ENCODE measurements around the gene EHMT1.

EHMT1 gene

GRCh38 chr9:137740312-137740711, 121.5 kb downstream of the EHMT1 start:
- no peak; the same call in 2 of the 3 replicates for ATAC-seq
- TF ChIP-seq ESRRG (CRISPR knock-in tag; IDR thresholded peaks at IDR 0.05) (no peak), ZNF8 (CRISPR knock-in tag; IDR thresholded peaks at IDR 0.05) (no peak), ARNTL (CRISPR knock-in tag; IDR thresholded peaks at IDR 0.05; ENCODE audit: borderline replicate concordance, low read depth) (no peak)

- ATAC-seq: no peak
- TF ChIP-seq BACH2 (CRISPR knock-in tag; IDR thresholded peaks at IDR 0.05; ENCODE audit: borderline replicate concordance): no peak
- no peak for TF ChIP-seq ZNF70 (CRISPR knock-in tag; IDR thresholded peaks at IDR 0.05)
- no peak for TF ChIP-seq ISL1 (CRISPR knock-in tag; IDR thresholded peaks at IDR 0.05)
- TF ChIP-seq ZC3H10 (CRISPR knock-in tag; IDR thresholded peaks at IDR 0.05): no peak
- TF ChIP-seq OSR1 (CRISPR knock-in tag; IDR thresholded peaks at IDR 0.05): no peak
- no peak for TF ChIP-seq CSDC2 (CRISPR knock-in tag; IDR thresholded peaks at IDR 0.05)
- TF ChIP-seq TOX (CRISPR knock-in tag; IDR thresholded peaks at IDR 0.05; ENCODE audit: borderline replicate concordance): no peak
- TF ChIP-seq PPARA (CRISPR knock-in tag; IDR thresholded peaks at IDR 0.05; ENCODE audit: borderline replicate concordance): no peak
- TF ChIP-seq, protein P1, sequence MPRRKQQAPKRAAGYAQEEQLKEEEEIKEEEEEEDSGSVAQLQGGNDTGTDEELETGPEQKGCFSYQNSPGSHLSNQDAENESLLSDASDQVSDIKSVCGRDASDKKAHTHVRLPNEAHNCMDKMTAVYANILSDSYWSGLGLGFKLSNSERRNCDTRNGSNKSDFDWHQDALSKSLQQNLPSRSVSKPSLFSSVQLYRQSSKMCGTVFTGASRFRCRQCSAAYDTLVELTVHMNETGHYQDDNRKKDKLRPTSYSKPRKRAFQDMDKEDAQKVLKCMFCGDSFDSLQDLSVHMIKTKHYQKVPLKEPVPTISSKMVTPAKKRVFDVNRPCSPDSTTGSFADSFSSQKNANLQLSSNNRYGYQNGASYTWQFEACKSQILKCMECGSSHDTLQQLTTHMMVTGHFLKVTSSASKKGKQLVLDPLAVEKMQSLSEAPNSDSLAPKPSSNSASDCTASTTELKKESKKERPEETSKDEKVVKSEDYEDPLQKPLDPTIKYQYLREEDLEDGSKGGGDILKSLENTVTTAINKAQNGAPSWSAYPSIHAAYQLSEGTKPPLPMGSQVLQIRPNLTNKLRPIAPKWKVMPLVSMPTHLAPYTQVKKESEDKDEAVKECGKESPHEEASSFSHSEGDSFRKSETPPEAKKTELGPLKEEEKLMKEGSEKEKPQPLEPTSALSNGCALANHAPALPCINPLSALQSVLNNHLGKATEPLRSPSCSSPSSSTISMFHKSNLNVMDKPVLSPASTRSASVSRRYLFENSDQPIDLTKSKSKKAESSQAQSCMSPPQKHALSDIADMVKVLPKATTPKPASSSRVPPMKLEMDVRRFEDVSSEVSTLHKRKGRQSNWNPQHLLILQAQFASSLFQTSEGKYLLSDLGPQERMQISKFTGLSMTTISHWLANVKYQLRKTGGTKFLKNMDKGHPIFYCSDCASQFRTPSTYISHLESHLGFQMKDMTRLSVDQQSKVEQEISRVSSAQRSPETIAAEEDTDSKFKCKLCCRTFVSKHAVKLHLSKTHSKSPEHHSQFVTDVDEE (CRISPR knock-in tag; IDR thresholded peaks at IDR 0.05): no peak
- TF ChIP-seq RARB (CRISPR knock-in tag; IDR thresholded peaks at IDR 0.05): no peak
- no peak for TF ChIP-seq CREB5 (CRISPR knock-in tag; IDR thresholded peaks at IDR 0.05; ENCODE audit: low read depth)
- TF ChIP-seq, protein P2, sequence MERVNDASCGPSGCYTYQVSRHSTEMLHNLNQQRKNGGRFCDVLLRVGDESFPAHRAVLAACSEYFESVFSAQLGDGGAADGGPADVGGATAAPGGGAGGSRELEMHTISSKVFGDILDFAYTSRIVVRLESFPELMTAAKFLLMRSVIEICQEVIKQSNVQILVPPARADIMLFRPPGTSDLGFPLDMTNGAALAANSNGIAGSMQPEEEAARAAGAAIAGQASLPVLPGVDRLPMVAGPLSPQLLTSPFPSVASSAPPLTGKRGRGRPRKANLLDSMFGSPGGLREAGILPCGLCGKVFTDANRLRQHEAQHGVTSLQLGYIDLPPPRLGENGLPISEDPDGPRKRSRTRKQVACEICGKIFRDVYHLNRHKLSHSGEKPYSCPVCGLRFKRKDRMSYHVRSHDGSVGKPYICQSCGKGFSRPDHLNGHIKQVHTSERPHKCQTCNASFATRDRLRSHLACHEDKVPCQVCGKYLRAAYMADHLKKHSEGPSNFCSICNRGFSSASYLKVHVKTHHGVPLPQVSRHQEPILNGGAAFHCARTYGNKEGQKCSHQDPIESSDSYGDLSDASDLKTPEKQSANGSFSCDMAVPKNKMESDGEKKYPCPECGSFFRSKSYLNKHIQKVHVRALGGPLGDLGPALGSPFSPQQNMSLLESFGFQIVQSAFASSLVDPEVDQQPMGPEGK (CRISPR knock-in tag; IDR thresholded peaks at IDR 0.05; ENCODE audit: borderline replicate concordance): no peak
- TF ChIP-seq, protein P3, sequence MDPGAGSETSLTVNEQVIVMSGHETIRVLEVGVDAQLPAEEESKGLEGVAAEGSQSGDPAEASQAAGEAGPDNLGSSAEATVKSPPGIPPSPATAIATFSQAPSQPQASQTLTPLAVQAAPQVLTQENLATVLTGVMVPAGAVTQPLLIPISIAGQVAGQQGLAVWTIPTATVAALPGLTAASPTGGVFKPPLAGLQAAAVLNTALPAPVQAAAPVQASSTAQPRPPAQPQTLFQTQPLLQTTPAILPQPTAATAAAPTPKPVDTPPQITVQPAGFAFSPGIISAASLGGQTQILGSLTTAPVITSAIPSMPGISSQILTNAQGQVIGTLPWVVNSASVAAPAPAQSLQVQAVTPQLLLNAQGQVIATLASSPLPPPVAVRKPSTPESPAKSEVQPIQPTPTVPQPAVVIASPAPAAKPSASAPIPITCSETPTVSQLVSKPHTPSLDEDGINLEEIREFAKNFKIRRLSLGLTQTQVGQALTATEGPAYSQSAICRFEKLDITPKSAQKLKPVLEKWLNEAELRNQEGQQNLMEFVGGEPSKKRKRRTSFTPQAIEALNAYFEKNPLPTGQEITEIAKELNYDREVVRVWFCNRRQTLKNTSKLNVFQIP (CRISPR knock-in tag; IDR thresholded peaks at IDR 0.05; ENCODE audit: borderline replicate concordance, low read depth): no peak
- TF ChIP-seq ZFP30 (CRISPR knock-in tag; IDR thresholded peaks at IDR 0.05): no peak
- TF ChIP-seq ZNF565 (CRISPR knock-in tag; conservative IDR thresholded peaks at IDR 0.05; ENCODE audit: low read depth): no peak
- TF ChIP-seq ZFP3 (CRISPR knock-in tag; IDR thresholded peaks at IDR 0.05): no peak
- no peak for TF ChIP-seq ZNF8 (CRISPR knock-in tag; IDR thresholded peaks at IDR 0.05)
- no peak for TF ChIP-seq ESRRG (CRISPR knock-in tag; IDR thresholded peaks at IDR 0.05)
- TF ChIP-seq ARNTL (CRISPR knock-in tag; IDR thresholded peaks at IDR 0.05; ENCODE audit: borderline replicate concordance, low read depth): no peak
- no peak for TF ChIP-seq GLIS3 (CRISPR knock-in tag; IDR thresholded peaks at IDR 0.05)
Measured at GRCh38 chr9:137741330-137741729, 122.5 kb downstream of the EHMT1 start.

DNA sequence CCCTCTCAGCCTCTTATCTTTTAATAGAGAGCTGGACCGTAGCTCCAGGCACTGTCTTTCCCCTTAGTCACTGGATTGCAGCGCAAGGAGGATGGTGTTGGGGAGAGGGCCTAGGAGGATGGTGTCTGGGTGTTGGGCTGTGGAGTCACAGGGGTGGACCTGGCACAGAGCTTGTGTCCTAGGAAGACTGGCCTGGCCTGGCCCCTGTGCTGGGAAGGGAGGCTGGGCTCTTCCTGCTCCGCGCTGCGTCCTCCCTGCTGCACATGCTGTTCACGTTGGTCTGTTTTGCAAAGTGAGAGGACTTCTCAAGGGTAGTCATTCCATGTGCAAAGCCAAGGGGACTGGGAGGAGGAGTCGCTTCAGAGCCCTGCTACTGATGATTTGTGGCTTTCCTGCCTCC, 123.9 kb downstream of the EHMT1 start:
- ATAC-seq: peak; percentile 31
- TF ChIP-seq, protein P2 (CRISPR knock-in tag; IDR thresholded peaks at IDR 0.05; ENCODE audit: borderline replicate concordance): no peak
- TF ChIP-seq, protein P1 (CRISPR knock-in tag; IDR thresholded peaks at IDR 0.05): no peak
- no peak for TF ChIP-seq ESRRG (CRISPR knock-in tag; IDR thresholded peaks at IDR 0.05)
- TF ChIP-seq CSRNP3 (CRISPR knock-in tag; IDR thresholded peaks at IDR 0.05): no peak
- TF ChIP-seq TOX (CRISPR knock-in tag; IDR thresholded peaks at IDR 0.05; ENCODE audit: borderline replicate concordance): no peak
- no peak for TF ChIP-seq ZNF8 (CRISPR knock-in tag; IDR thresholded peaks at IDR 0.05)
- no peak for TF ChIP-seq ZFP3 (CRISPR knock-in tag; IDR thresholded peaks at IDR 0.05)
- TF ChIP-seq ISL1 (CRISPR knock-in tag; IDR thresholded peaks at IDR 0.05): no peak
- no peak for TF ChIP-seq OSR1 (CRISPR knock-in tag; IDR thresholded peaks at IDR 0.05)
- TF ChIP-seq SNAI2 (CRISPR knock-in tag; IDR thresholded peaks at IDR 0.05): no peak
- TF ChIP-seq CREB5 (CRISPR knock-in tag; IDR thresholded peaks at IDR 0.05; ENCODE audit: low read depth): no peak
- TF ChIP-seq ZNF70 (CRISPR knock-in tag; IDR thresholded peaks at IDR 0.05): no peak
